ENCODE results near the gene PSMD5.

GRCh38 chr9:120862452-120862851 lies 19.7 kb upstream of the PSMD5 start:
- TF ChIP-seq CTCF (IDR thresholded peaks at IDR 0.05) = no peak
- no peak for TF ChIP-seq POLR2AphosphoS5 (IDR thresholded peaks at IDR 0.05; ENCODE audit: low read depth, low read length)
- no peak for TF ChIP-seq TCF7L2 (IDR thresholded peaks at IDR 0.05; ENCODE audit: low read depth, low read length)
- TF ChIP-seq REST (IDR thresholded peaks at IDR 0.05; ENCODE audit: insufficient read depth in 1 of 2, low read depth in 2 of 2, low read length in 1 of 2) = no peak
